Peyer's patch (tissue), 4 donors: ENCODE measurements around the gene PPP1R14C.

Source experiments
- CTCF ChIP-seq, 6 experiments: fragments of 450-650 bp in 4 of 6; fragments of 200-600 bp in 2 of 6; sonication (generic) in 1 of 6; IDR thresholded peaks; one replicate each; pipeline ENCODE4 v1.5.1; 2017 to 2019; ENCODE audit warnings: antibody characterized with exemption in 6 of 6, mild to moderate bottlenecking in 3 of 6, moderate library complexity in 1 of 6
- POLR2A ChIP-seq, 2 donors: fragments of 450-650 bp; IDR thresholded peaks; one replicate each; pipeline ENCODE4 v1.5.1; 2017; ENCODE audit warnings: antibody characterized with exemption in 2 of 2, mild to moderate bottlenecking in 2 of 2, moderate library complexity in 2 of 2

GRCh38 chr6:150198532-150198931, 55.7 kb downstream of the PPP1R14C start:
- TF ChIP-seq CTCF (IDR thresholded peaks at IDR 0.05) = no peak
- no peak for TF ChIP-seq POLR2A (IDR thresholded peaks at IDR 0.05)
